8988T (cell line): ENCODE measurements around the gene MCRS1.
"Not testable (repeated sequence)": the region's sequence is repeated elsewhere in the genome, so short reads cannot be mapped to it uniquely, and the experiment has no call there.

Source experiments
- DNase-seq: peaks from one replicate; pipeline ENCODE4 v3.0.0; 2011

MCRS1 gene

DNA sequence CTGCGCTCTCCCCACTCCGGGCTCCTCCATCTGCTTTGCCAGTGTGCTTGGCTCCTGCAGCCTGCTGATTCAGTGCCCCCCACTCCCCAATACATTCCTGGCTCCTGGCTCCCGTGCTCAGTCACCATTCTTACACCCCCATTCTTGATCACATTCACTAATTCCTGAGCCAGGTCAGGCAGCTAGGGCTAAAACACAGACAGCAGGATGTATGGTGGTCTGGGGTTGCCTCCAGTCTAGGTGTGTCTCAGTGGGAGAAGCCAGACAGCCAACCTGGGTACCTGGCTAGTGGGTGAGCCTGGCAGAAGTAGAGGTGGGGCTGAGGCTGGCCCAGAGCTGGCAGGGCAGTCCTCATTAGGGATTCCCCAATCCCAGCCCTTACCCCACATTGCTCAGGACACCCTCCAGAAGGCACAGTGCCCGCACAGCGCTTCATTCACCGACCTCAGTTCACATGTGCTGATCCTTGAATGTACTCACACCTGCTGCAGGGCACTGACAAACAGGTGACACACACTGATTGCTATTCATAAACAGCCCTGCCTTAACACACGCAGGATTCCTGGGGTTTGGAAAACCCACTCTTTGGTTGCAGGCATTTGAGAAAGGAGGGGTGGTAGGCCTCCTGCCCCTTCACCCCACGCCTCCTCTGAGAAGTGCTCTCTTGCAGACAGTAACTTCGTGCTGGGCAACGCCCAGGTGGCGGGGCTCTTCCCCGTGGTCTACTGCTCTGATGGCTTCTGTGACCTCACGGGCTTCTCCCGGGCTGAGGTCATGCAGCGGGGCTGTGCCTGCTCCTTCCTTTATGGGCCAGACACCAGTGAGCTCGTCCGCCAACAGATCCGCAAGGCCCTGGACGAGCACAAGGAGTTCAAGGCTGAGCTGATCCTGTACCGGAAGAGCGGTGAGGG lies 27.5 kb downstream of the MCRS1 start:
- no peak for DNase-seq

DNA sequence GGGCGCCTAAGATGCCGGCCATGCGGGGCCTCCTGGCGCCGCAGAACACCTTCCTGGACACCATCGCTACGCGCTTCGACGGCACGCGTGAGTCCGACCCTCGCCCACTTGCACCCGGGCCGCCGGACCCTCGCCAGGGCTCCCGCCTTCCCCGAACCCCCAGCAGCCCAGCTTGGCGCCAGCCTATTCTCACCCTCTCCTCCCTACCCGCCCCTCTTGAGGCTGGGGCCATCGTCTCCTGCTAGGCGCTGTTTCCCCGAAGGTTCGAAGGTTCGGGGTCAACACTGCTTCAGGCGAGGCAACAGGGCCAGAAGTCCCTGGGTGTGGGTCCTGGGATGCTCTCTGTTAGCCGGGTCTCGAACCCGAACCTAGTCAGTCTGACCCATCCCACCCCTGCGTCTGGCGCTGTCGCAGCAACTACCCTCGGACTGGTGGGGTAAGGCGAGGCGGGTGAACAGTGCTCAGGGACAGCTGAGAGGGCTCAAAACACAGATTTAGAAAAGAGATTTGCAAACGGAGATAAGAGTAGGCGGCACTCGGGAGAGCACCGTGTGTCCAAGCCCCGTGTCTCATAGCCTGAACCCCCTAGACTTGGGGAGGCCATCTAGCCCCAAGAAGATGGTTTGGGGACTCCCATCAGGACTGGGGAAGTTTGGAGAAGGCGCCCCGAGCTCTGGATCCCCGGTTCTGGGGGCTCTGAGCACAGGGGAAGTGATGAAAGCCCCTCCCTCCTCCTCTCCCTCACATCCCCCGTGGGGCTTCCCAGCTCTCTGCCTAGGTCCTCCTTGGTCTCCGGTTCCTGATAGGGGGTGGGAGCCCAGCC lies 28.3 kb downstream of the MCRS1 start:
- DNase-seq = no peak

DNA sequence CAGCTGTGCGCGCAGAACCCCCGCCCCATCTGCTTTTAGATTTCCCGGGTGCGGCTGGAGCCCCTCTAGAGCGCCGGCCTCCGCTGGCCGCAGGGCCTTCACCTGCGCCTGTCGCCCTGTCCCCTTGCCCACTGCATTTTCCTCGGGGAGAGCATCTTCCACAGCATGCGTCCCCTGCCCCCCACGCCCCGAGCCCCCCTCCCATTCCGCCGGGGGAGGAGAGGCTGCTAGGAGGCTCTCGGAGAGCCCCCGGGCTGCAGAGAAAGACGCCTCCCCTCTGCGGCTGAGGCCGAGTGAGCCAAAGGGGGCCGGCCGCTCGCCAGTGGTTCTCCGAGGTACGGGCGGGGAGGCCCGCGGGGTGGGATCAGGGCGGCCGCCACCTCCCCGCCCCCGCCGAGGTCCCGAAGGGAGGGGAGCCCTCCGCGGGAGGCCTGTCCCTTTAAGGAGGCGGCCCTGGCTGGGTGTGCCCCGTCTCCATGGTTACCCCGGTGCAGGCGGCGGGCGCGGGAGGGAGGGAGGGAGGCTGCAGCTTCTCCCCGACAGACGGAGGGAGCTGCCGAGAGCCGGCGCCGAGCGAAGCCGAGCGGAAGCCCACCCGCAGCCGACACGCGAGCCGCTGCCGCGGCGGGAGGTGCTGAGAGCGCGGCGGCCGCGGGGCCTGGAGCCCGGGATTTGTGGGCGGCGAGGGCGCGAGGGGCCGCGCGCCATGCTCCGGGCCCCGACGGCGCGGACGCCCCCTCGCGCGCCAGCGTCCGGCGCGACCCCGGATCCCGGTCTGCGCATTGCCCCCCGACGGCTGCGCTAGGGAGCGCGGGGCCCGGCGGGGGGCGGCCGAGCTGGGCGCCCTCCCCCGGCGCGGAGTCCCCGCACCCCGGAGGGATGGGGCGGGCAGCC lies 29.2 kb downstream of the MCRS1 start, which contains the start of gene KCNH3:
KCNH3 (plus strand) TSS at position 521 of the 894 bp plus-strand sequence. CDS start 387 bp downstream, outside the sequence.
- peak; percentile 99 for DNase-seq

DNA sequence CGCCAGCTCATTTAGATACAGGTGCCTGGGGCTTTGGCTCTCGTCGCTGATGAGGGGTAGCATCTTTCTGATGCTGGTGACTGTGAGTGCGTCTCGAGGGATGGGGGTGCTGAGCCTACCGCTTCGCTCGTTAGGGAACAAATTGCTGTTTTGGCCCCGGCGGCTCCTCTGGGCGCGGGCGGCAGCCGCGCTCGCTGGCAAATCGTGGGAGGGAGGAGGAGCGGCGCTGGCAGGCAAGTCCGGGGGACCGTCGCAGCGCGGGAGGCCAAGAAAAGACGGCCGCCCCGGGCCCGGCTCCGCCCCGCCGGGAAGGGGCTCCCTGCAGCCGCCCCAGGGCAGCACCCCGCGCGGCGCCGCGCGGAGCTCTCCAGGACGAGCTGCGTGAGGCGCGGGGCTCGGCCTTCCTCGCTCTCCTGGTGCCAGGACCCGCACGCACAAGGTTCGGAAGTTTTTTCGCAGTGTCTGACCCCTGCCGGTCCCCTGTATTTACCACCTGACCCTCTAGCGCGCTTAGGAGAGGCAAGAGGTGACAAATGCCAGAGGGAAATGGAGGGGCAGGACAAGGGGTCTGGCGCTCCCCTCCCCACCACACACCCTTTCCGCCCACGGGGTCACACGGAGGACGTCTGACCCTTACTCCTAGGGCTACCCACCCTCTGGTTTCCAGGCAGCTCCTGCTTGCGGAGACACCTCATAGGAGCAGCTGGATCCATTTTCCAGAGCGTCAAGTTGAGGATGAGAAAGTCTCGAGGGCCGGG lies 30.0 kb downstream of the MCRS1 start:
- DNase-seq = peak; percentile 62

DNA sequence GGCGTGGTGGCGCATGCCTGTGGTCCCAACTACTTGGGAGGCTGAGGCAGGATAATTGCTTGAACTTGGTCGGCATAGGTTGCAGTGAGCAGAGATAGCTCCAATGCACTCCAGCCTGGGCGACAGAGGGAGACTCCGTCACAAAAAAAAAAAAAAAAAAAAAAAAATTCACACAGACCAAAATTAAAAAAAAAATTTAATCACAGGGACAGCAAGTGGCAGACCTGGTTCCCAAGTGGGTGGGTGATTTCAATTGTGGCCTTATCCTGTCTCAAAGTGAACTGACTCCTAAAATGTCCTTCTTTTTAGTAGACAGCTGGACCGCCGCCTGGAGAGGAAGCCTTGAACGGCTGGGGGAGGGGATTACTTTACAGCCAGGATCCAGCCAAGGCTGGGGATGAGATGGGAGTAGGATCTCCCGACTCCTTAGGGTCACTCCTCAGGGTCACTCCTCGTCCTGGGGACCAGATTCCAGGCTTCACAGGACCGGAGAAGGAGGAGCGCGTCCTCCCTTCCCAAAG lies 30.7 kb downstream of the MCRS1 start:
- no peak for DNase-seq

DNA sequence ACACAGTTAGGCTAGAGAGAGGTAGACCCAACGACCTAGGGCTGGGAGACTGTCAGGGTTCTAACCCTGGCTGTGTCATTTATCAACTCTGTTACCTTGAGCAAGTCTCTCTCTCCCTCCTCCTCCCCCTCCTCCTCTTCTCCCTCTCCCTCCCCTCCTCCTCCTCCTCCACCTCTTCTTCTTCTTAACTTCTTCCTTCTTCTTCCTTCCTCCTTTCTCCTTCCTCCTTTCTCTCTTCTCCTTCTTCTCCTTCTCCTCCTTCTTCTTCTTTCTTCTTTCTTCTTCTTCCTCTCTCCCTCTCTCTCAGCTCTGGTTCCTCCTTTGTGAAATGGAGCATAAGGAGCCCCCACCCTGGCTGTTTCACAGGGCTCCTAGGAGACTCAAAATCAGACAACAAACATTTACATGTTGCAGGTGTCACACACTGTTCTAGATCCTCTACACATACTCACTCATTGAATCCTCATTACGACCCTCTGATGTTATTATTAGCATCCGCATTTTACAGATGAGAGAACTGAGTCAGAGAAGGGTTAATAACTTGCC lies 31.3 kb downstream of the MCRS1 start:
- no peak for DNase-seq

DNA sequence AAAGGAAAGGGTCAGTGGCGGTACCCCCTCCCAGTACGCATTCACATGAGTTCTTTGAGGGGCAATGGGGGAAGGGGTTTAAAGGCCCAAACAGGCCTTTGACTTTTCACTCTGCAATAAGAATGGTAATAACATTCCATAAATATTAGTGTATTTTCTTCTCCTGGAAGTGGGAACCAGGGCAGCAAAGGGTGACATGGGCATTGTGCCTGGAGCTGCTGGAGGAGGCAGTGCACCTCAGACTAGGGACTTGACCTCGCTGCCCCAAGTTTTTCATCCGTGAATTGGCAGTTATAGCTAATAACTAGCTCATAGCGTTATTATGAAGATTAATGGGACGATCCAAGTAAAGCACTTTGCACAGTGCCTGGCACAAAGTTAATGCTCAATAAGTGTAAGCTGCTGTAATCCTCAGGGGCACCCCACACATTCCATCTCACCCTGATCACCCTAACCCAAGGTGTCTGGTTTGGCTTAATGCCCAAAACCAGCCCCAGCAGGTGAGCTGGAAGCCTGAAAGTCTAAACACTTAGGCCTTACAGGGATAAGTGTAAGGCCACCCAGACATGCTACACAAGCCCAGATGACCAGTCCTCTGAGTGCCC lies 31.9 kb downstream of the MCRS1 start:
- DNase-seq = no peak

DNA sequence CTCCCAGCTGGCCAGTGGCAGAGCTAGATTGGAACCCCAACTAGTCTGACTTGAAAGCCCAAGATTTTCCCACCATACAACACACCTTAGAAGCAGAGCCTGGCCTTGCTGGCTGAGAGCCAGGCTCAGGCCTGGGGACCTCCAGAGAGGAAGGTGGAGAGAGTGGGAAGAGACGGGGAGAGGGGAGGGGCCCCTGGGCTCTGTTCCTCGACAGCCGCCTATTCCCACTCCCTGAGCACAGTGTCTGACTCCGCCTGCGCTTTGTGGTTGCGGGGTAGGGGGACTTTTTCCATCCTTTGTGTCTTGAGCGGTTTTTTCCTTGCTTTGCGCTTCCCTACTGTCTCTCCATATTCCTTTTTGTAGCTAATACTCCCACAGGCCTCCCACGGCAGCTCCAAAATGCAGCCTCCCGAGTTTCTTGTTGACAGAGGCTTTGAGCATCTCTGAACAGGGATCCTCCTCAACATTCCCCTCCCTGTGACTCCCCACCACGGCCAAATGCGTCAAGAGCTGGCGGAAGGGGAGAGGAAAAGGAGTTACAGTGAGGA lies 33.1 kb downstream of the MCRS1 start:
- DNase-seq = no peak

DNA sequence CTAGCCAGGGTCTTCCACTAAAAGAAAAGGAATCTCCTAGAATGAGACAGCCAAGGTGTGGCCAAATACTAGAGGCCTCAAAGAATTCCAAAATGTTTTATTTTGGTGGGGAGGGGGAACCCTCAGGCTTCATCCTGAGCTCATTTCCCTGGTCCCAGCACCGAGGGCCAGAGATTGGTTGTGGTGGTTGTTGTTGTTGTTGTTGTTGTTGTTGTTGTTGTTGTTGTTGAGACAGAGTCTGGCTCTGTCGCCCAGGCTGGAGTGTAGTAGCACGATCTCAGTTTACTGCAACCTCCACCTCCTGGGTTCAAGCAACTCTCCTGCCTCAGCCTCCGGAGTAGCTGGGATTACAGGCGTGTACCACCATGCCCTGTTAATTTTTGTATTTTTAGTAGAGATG lies 33.8 kb downstream of the MCRS1 start:
- not testable (repeated sequence) for DNase-seq

DNA sequence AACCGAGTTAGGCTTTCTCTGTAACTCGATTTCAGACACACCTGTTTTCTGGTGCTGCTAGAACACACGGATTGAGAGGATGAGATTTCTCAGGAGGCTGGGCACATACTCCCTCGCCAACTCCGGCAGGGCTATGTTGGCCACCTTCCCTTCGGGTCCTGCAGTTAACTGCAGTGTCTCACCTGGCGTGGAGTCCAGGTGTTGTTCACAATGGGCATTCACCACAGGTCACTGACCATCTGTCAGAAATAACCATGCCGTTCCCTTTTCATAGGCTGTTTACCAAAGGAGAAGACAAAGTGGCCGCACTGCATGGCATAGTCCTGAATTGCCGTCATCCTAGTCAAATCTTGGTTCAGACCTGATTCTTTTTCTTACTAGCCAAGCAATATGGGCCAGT lies 34.6 kb downstream of the MCRS1 start:
- DNase-seq = no peak

DNA sequence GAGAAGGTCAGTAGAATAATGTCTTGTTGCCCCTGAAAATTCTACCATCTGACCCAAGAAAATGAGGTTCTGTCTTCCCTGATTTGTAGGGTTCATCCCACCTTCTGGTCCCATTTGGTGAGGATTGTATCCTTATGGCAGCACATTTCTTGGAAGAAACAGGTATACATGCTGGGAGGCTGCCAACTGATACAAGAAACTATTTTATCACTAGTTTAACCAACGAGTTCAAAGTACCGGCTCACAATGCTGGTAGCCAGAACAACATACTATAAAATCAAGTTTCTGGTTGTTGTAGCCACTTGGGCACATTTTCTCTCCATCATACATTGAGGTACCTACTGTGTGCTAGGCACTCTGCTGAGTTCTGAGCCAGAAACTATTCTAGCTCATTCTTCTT lies 36.2 kb downstream of the MCRS1 start:
- no peak for DNase-seq

DNA sequence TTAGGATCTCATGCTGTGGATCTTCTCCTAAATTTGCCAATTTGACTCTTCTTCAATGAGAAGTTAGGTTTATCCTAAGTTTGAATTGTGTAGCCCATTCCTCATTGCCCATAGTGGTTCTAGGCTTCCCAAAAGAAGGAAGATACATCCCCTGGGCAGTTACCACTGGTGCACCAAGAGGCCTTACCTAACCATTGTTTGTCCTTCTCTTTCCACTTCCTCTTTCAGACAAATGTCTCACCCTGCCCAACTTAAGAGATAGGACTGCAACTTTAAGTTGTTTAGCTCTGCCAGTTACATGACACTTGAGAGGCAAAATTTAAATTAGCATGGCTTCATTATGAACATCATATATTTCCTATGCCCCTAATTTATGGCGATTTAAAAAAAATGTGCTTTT lies 38.5 kb downstream of the MCRS1 start:
- DNase-seq = no peak

DNA sequence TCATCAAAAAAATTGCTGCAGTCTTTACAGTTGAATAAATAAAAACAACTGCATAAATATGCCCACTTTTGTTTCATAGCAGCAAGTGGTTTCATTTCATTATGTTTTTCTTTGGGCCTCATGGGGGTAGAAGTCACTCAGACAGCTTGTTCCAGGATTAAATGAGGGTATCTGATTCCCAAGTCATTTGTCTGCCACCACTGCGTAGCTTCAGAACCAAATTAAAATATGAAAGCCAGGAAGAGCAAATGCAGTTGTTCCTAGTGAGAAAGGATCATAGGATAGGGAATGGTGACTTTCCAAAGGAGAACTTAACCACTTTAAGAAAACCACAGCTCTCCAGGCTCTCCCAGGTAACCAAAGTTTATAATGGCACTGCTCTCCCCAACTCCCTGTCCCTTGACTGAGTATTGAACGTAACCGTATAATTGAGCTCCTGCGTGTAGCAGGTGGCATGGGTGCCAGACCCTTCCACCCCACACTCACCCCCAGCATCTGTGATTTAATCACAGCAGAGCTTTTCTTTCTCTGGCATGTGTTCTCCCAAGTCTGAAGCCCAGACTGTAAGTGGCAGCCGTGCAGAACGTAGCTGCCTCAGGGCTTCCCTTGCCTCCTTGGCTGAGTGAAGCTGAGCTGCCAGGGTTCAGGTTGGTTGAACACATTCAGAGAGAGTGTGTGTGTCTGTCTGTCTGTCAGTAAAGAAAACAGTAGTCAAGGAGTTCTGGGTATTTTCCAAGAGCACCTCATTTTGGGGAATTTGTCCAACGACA lies 40.4 kb downstream of the MCRS1 start:
- no peak for DNase-seq

DNA sequence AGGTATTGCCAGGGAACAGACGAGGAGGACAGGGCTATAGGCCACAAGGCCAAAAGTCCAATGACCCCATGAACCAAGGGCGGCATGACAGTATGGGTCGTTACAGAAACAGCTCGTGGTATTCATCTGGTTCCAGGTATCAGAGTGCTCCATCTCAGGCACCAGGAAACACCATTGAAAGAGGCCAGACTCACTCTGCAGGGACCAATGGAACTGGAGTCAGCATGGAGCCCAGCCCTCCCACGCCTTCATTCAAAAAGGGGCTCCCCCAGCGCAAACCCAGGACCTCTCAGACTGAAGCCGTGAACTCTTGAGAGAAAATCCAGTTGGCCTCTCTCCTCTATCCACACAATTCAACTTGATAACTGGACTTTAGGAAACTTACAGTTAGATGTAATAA lies 42.0 kb downstream of the MCRS1 start:
- no peak for DNase-seq

DNA sequence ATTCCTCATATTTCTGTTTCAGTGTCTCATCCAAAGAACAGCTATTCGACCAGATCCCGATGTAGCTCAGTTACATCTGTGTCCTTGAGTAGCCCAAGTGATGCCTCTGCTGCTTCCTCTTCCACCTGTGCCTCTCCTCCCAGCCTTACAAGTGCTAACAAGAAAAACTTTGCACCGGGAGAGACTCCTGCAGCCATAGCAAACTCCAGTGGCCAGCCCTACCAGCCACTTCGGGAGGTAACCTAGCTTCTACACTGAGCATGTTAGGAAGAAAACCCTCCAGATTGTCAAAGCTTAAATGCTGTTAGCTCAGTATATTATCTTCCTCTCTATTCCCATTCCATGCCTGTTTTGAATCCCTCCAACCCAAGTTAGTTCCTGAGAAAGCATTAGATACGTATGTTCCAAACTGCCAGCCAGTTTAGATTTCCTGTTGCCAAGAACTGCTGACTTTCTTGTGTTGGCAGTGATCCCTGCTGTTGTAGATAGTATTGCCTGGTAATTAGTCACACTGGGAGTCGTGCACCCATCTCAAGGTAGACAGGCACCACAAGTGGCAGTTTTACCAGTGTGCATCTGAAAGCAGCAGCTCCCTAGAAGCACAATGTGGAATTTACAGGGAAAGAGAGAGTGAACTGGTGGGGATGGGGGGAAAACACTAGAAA lies 43.1 kb downstream of the MCRS1 start:
- DNase-seq = no peak

DNA sequence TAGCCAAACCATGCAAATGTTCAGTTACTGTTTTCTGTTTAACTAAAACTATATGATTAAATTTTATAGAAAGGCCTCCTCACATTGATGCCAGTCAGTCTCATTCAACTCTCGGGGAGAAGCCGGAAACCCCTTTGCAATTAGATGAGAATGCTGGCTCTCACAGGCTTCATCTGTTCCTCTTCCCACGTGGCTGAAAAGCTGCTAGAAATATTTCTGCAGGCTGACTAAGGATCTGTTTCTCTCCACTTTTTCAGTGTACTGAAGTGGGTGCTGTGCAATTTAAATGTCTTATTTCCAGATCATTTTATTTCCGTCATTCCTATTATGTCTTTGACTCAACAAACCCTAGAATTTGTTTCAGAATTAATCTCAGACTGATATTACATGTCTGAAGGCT lies 46.6 kb downstream of the MCRS1 start:
- DNase-seq = no peak

DNA sequence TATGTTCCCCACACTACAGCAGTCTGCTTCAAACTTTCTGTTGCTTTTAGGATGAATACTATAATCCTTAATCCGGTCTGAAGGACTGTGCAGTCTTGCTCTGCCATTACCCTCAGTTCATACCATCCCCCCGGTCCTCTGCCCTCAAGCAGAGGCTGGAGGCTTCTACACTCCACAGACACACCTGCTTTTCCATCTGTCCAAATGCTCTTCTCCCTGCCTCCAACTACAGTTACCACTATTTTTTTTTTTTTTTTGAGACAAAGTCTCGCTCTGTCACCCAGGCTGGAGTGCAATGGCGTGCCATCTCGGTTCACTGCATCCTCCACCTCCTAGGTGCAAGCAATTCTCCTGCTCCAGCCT lies 48.4 kb downstream of the MCRS1 start:
- no peak for DNase-seq

DNA sequence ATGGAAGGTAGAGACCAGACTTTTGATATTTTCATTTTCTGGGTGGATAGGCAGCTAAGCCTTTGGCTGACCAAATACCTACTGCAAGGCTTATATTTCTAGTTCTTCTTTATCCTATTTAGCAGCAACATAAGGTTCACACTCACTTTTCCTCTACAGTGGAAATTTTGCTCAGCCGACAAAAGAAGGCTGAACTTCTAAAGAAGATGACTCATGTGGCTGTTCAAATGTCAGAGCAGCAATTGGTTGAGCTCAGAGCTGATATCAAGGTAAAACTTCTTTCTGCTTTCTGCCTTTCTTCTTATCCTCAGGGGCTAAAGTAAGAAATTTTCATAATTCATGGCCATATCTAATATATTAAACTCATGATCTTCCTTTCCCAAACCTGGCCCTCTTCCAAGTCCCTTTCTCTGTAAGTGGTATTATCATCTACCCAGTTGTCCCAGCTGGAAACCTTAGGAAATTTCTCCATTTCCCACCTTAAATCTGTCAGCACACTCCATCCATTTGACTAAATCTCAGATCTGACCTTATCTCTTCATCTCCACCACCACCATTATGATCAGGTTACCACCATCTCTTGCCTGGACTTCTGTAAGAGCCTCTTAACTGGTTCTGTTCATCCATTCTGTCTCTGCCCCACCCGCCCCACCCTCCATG lies 48.9 kb downstream of the MCRS1 start:
- no peak for DNase-seq

DNA sequence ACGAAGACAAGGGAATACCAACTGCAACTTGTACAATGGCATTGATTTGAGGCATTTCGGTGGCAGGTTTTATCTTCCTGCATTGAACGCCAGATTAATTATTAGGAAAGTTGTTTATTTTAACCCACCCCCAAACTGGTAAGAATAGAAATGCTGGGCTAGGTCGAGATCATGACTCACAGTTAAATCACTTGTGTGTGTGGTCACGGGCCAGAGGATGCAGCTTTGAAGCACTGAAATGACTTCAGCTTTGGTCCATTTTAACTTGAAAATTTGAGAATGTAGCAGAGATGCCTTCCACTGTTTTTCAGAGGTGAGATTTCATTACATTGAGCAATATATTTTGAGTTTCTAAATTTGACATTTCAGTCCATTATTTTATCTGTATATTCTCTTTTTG lies 52.7 kb downstream of the MCRS1 start:
- DNase-seq = no peak
